Mammary epithelial cell (primary cell): ENCODE data around the gene ASIP.

Source experiments
- EZH2 ChIP-seq: IDR thresholded peaks from 2 replicates; pipeline ENCODE4 v1.6.1; 2012; ENCODE audit warnings: low read length, inconsistent platforms, borderline replicate concordance
- TF ChIP-seq, protein P1 (sequence below), 2 donors: IDR thresholded peaks in 1 of 2; conservative IDR thresholded peaks in 1 of 2; 2 replicates each; pipeline ENCODE4 v1.5.1; 2011 to 2012; ENCODE audit warnings: inconsistent platforms in 2 of 2, low read length in 2 of 2, mild to moderate bottlenecking in 2 of 2, control low read depth in 1 of 2, low read depth in 1 of 2; ENCODE audit not compliant: insufficient read depth in 1 of 2; ENCODE audit errors: extremely low read depth in 1 of 2

- TF ChIP-seq, protein P1, sequence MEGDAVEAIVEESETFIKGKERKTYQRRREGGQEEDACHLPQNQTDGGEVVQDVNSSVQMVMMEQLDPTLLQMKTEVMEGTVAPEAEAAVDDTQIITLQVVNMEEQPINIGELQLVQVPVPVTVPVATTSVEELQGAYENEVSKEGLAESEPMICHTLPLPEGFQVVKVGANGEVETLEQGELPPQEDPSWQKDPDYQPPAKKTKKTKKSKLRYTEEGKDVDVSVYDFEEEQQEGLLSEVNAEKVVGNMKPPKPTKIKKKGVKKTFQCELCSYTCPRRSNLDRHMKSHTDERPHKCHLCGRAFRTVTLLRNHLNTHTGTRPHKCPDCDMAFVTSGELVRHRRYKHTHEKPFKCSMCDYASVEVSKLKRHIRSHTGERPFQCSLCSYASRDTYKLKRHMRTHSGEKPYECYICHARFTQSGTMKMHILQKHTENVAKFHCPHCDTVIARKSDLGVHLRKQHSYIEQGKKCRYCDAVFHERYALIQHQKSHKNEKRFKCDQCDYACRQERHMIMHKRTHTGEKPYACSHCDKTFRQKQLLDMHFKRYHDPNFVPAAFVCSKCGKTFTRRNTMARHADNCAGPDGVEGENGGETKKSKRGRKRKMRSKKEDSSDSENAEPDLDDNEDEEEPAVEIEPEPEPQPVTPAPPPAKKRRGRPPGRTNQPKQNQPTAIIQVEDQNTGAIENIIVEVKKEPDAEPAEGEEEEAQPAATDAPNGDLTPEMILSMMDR (conservative IDR thresholded peaks at IDR 0.05 in 1 of 2, IDR thresholded peaks at IDR 0.05 in 1 of 2; ENCODE audit: extremely low read depth in 1 of 2, insufficient read depth in 1 of 2, low read depth in 1 of 2, low read length in 2 of 2), result no peak
- no peak for TF ChIP-seq EZH2
Observed at GRCh38 chr20:34290471-34290870, 49.2 kb downstream of the ASIP start.
